K562 (cell line): ENCODE results near the gene RAP1A. TPM values are rescaled to one million over a fixed set of nuclear protein-coding genes. Genes with fewer than 3 reads are reported as not detected.

Experiments
- CEBPB ChIP-seq: fragments of 450-650 bp; IDR thresholded peaks from 2 replicates; pipeline ENCODE4 v1.6.1; 2016; ENCODE audit warnings: missing genetic modification characterization, missing compliant biosample characterization
- CHAMP1 ChIP-seq: fragments of 450-650 bp; IDR thresholded peaks from 2 replicates; pipeline ENCODE4 v1.6.1; 2016; ENCODE audit warnings: mild to moderate bottlenecking
- CHD1 ChIP-seq: fragments of 200-600 bp; sonication (generic); IDR thresholded peaks from one replicate; pipeline ENCODE4 v1.6.1; 2012; ENCODE audit warnings: mild to moderate bottlenecking, moderate library complexity, low read length, inconsistent platforms
- CHD4 ChIP-seq: fragments of 200-600 bp; sonication (generic); IDR thresholded peaks from 3 replicates; pipeline ENCODE4 v1.6.1; 2012; ENCODE audit warnings: low read depth, mild to moderate bottlenecking, mixed read lengths, low read length, inconsistent platforms; ENCODE audit not compliant: insufficient read depth, insufficient replicate concordance, poor library complexity, severe bottlenecking
- E2F6 ChIP-seq, 2 experiments: IDR thresholded peaks; 2 replicates each; pipeline ENCODE4 v1.6.1; 2011; ENCODE audit warnings: borderline replicate concordance in 1 of 2, control low read depth in 1 of 2, low read depth in 1 of 2, low read length in 1 of 2, mild to moderate bottlenecking in 1 of 2, mixed read lengths in 1 of 2, moderate library complexity in 1 of 2; ENCODE audit not compliant: insufficient read depth in 1 of 2, insufficient read length in 1 of 2, poor library complexity in 1 of 2, severe bottlenecking in 1 of 2; ENCODE audit errors: extremely low read depth in 1 of 2
- EHMT2 ChIP-seq: fragments of 450-650 bp; IDR thresholded peaks from 2 replicates; pipeline ENCODE4 v1.6.1; 2018; ENCODE audit warnings: antibody characterized with exemption
- ESRRA ChIP-seq: fragments of 450-650 bp; IDR thresholded peaks from 2 replicates; pipeline ENCODE4 v1.6.1; 2014; ENCODE audit warnings: low read depth, mild to moderate bottlenecking, moderate library complexity, borderline replicate concordance
- HNRNPL ChIP-seq: fragments of 200-400 bp; formaldehyde crosslinking; IDR thresholded peaks from 2 replicates; pipeline ENCODE4 v1.6.1; 2017; ENCODE audit warnings: low read depth, mild to moderate bottlenecking, low read length
- KDM5B ChIP-seq: fragments of 200-600 bp; sonication (generic); IDR thresholded peaks from 2 replicates; pipeline ENCODE4 v1.6.1; 2012; ENCODE audit warnings: low read depth, mild to moderate bottlenecking, moderate library complexity, low read length, control low read depth, inconsistent platforms; ENCODE audit not compliant: insufficient replicate concordance
- L3MBTL2 ChIP-seq: fragments of 450-650 bp; IDR thresholded peaks from 2 replicates; pipeline ENCODE4 v1.6.1; 2016; ENCODE audit warnings: mild to moderate bottlenecking, moderate library complexity
- MYNN ChIP-seq, 2 experiments: sonication (generic); formaldehyde crosslinking in 1 of 2; IDR thresholded peaks; 2 replicates each; pipeline versions ENCODE4 v1.5.0 to v1.6.1; 2016 to 2020; ENCODE audit warnings: antibody characterized with exemption in 1 of 2, missing genetic modification reagents in 1 of 2
- NCOA4 ChIP-seq: fragments of 450-650 bp; IDR thresholded peaks from 2 replicates; pipeline ENCODE4 v1.6.1; 2018; ENCODE audit warnings: mild to moderate bottlenecking; ENCODE audit not compliant: partially characterized antibody
- NCOA6 ChIP-seq: fragments of 450-650 bp; IDR thresholded peaks from 2 replicates; pipeline ENCODE4 v1.6.1; 2017; ENCODE audit warnings: mild to moderate bottlenecking
- NFIC ChIP-seq: fragments of 450-650 bp; IDR thresholded peaks from 2 replicates; pipeline ENCODE4 v1.6.1; 2017; ENCODE audit warnings: mild to moderate bottlenecking, inconsistent platforms
- PRPF4 ChIP-seq: fragments of 200-400 bp; formaldehyde crosslinking; IDR thresholded peaks from one replicate; pipeline ENCODE4 v1.6.1; 2017; ENCODE audit warnings: low read length, low read depth, mild to moderate bottlenecking; ENCODE audit not compliant: insufficient read depth, poor library complexity, severe bottlenecking
- PTRF ChIP-seq: fragments of 450-650 bp; IDR thresholded peaks from 2 replicates; pipeline ENCODE4 v1.6.1; 2016; ENCODE audit warnings: mild to moderate bottlenecking, missing genetic modification characterization, missing compliant biosample characterization
- RNF219 ChIP-seq: fragments of 250-450 bp; sonication (Bioruptor Pico); IDR thresholded peaks from 2 replicates; pipeline ENCODE4 v1.5.0; 2022; ENCODE audit warnings: mild to moderate bottlenecking
- TRIM24 ChIP-seq, 2 experiments: fragments of 450-650 bp; IDR thresholded peaks; 2 replicates each; pipeline ENCODE4 v1.6.1; 2016
- ZBTB1 ChIP-seq: sonication (generic); formaldehyde crosslinking; IDR thresholded peaks from 2 replicates; pipeline ENCODE4 v1.8.1; 2023; ENCODE audit warnings: missing genetic modification reagents, low read depth, mild to moderate bottlenecking, borderline replicate concordance
- ZBTB17 ChIP-seq: fragments of 450-650 bp; formaldehyde crosslinking; IDR thresholded peaks from 2 replicates; pipeline ENCODE4 v1.4.0; 2020; ENCODE audit warnings: mild to moderate bottlenecking
- ZNF143 ChIP-seq: sonication (generic); formaldehyde crosslinking; IDR thresholded peaks from 2 replicates; pipeline ENCODE4 v1.9.0; 2022; ENCODE audit warnings: mild to moderate bottlenecking, missing genetic modification reagents
- ZNF584 ChIP-seq: fragments of 200-800 bp; sonication (Bioruptor generic); IDR thresholded peaks from 2 replicates; pipeline ENCODE4 v1.6.1; 2016; ENCODE audit warnings: low read depth, mild to moderate bottlenecking, missing genetic modification characterization, missing compliant biosample characterization
- polyA plus RNA-seq, 8 experiments: library from polyadenylated mRNA; depleted of rRNA in 4 of 8; stranded (reverse) in 5 of 8; unstranded in 3 of 8; fragments of >200 nt; fragmentation: Nextera tagmentation in 2 of 8; fragmentation: Illumina TruSeq in 1 of 8; extraction: Ambion mirVana in 2 of 8; extraction: Trizol in 1 of 8; gene quantifications; 2 replicates each; pipeline versions ENCODE4 v1.2.1 to v1.2.3, GENCODE V29; 2011 to 2014; ENCODE audit warnings: inconsistent platforms in 1 of 8, missing spikeins in 1 of 8
- total RNA-seq, 7 experiments: library from RNA; depleted of rRNA in 6 of 7; stranded (reverse); fragments of >200 nt in 6 of 7; fragmentation: Illumina TruSeq in 2 of 7; extraction: Trizol in 2 of 7; gene quantifications; 2 replicates each; pipeline versions ENCODE4 v1.2.1 to v1.2.3, GENCODE V29; 2011 to 2021; ENCODE audit warnings: low replicate concordance in 1 of 7

The RAP1A gene
- total and polyA plus RNA-seq, 9 of the 15 experiments (the other 6 are each of a cell fraction or from before 2014, with no cell fraction given) = 13.4 to 86.2 (median 32.5) TPM

GRCh38 chr1:111738436-111739193 is 119.0 kb downstream of the RAP1A start (continued):
- TF ChIP-seq TRIM24 (IDR thresholded peaks at IDR 0.05) (no peak), ZNF143 (CRISPR knock-in tag) (no peak), CHAMP1 (no peak), NCOA4 (no peak), ESRRA (0 out of 2 replicates have a peak, but pooled peaks have one; percentile 4), ZNF584 (CRISPR knock-in tag) (no peak), NCOA6 (peak; percentile 81), ZBTB17 (CRISPR knock-in tag) (no peak), ZBTB1 (CRISPR knock-in tag) (peak; percentile 21; the same call in 1 of the 2 replicates), NFIC (peak; percentile 54; the same call in 1 of the 2 replicates), L3MBTL2 (no peak), CEBPB (tag) (no peak), HNRNPL (0 out of 2 replicates have a peak, but pooled peaks have one; percentile 39), PRPF4 (no peak), RNF219 (CRISPR knock-in tag) (no peak), CHD1 (no peak), PTRF (tag) (no peak), CHD4 (peak; percentile 22), EHMT2 (no peak), E2F6 (IDR thresholded peaks at IDR 0.05; ENCODE audit: borderline replicate concordance in 1 of 2, extremely low read depth in 1 of 2, insufficient read depth in 1 of 2, insufficient read length in 1 of 2, low read depth in 1 of 2, low read length in 1 of 2, poor library complexity in 1 of 2, severe bottlenecking in 1 of 2) (peak in 1 of 2 experiments; percentile 61), KDM5B (no peak), MYNN (IDR thresholded peaks at IDR 0.05) (no peak), MYNN (CRISPR knock-in tag; IDR thresholded peaks at IDR 0.05) (no peak)
